K562 (cell line): Measurements from ENCODE around the gene UBE2V1. TPM values are rescaled to one million over a fixed set of nuclear protein-coding genes. Genes with fewer than 3 reads are reported as not detected.

Experiments used
- CAMTA2 ChIP-seq: fragments of 250-450 bp; sonication (Bioruptor Pico); conservative IDR thresholded peaks from 2 replicates; pipeline ENCODE4 v1.5.1; 2022
- MYBL2 ChIP-seq, 2 experiments: fragments of 450-650 bp in 1 of 2; sonication (generic) in 1 of 2; formaldehyde crosslinking in 1 of 2; IDR thresholded peaks; 2 replicates each; pipeline versions ENCODE4 v1.6.1 to v1.8.1; 2017 to 2022; ENCODE audit warnings: borderline replicate concordance in 1 of 2, inconsistent platforms in 1 of 2, low read depth in 1 of 2, mild to moderate bottlenecking in 1 of 2, missing genetic modification reagents in 1 of 2, moderate library complexity in 1 of 2
- NFYB ChIP-seq: IDR thresholded peaks from 2 replicates; pipeline ENCODE4 v1.6.1; 2011; ENCODE audit warnings: mild to moderate bottlenecking, moderate library complexity; ENCODE audit not compliant: insufficient read length; ENCODE audit errors: extremely low read depth
- NR4A1 ChIP-seq, 2 experiments: fragments of 250-450 bp in 1 of 2; fragments of 450-650 bp in 1 of 2; sonication (Bioruptor Pico) in 1 of 2; IDR thresholded peaks; 2 replicates each; pipeline versions ENCODE4 v1.4.0 to v1.6.1; 2016 to 2020; ENCODE audit warnings: mild to moderate bottlenecking in 2 of 2, missing compliant biosample characterization in 1 of 2, missing genetic modification characterization in 1 of 2, moderate library complexity in 1 of 2
- THRAP3 ChIP-seq: fragments of 450-650 bp; IDR thresholded peaks from 2 replicates; pipeline ENCODE4 v1.6.1; 2016; ENCODE audit warnings: mild to moderate bottlenecking, inconsistent platforms, borderline replicate concordance
- polyA plus RNA-seq, 8 experiments: library from polyadenylated mRNA; depleted of rRNA in 4 of 8; stranded (reverse) in 5 of 8; unstranded in 3 of 8; fragments of >200 nt; fragmentation: Nextera tagmentation in 2 of 8; fragmentation: Illumina TruSeq in 1 of 8; extraction: Ambion mirVana in 2 of 8; extraction: Trizol in 1 of 8; gene quantifications; 2 replicates each; pipeline versions ENCODE4 v1.2.1 to v1.2.3, GENCODE V29; 2011 to 2014; ENCODE audit warnings: inconsistent platforms in 1 of 8, missing spikeins in 1 of 8
- total RNA-seq, 7 experiments: library from RNA; depleted of rRNA in 6 of 7; stranded (reverse); fragments of >200 nt in 6 of 7; fragmentation: Illumina TruSeq in 2 of 7; extraction: Trizol in 2 of 7; gene quantifications; 2 replicates each; pipeline versions ENCODE4 v1.2.1 to v1.2.3, GENCODE V29; 2011 to 2021; ENCODE audit warnings: low replicate concordance in 1 of 7
- TF ChIP-seq, protein P1 (sequence below): fragments of 450-650 bp; IDR thresholded peaks from 2 replicates; pipeline ENCODE4 v1.7.0; 2016; ENCODE audit warnings: borderline replicate concordance
- TF ChIP-seq, protein P2 (sequence below): fragments of 200-800 bp; sonication (Bioruptor generic); IDR thresholded peaks from 2 replicates; pipeline ENCODE4 v1.6.1; 2016; ENCODE audit warnings: missing genetic modification characterization, missing compliant biosample characterization
- TF ChIP-seq, protein P3 (sequence below): fragments of 250-450 bp; sonication (Bioruptor Pico); IDR thresholded peaks from 2 replicates; pipeline ENCODE4 v1.5.0; 2021
- TF ChIP-seq, protein P4 (sequence below): fragments of 450-650 bp; formaldehyde crosslinking; IDR thresholded peaks from 2 replicates; pipeline ENCODE4 v1.4.0; 2022; ENCODE audit warnings: missing genetic modification characterization
- TF ChIP-seq, protein P5 (sequence below): fragments of 450-650 bp; conservative IDR thresholded peaks from 2 replicates; pipeline ENCODE4 v1.6.1; 2016; ENCODE audit warnings: missing genetic modification characterization, low read depth, mild to moderate bottlenecking, control low read depth, missing compliant biosample characterization

UBE2V1 gene
- total and polyA plus RNA-seq, 9 of the 15 experiments (the other 6 are each of a cell fraction or from before 2014, with no cell fraction given) = 93.0 to 357 (median 119) TPM

DNA sequence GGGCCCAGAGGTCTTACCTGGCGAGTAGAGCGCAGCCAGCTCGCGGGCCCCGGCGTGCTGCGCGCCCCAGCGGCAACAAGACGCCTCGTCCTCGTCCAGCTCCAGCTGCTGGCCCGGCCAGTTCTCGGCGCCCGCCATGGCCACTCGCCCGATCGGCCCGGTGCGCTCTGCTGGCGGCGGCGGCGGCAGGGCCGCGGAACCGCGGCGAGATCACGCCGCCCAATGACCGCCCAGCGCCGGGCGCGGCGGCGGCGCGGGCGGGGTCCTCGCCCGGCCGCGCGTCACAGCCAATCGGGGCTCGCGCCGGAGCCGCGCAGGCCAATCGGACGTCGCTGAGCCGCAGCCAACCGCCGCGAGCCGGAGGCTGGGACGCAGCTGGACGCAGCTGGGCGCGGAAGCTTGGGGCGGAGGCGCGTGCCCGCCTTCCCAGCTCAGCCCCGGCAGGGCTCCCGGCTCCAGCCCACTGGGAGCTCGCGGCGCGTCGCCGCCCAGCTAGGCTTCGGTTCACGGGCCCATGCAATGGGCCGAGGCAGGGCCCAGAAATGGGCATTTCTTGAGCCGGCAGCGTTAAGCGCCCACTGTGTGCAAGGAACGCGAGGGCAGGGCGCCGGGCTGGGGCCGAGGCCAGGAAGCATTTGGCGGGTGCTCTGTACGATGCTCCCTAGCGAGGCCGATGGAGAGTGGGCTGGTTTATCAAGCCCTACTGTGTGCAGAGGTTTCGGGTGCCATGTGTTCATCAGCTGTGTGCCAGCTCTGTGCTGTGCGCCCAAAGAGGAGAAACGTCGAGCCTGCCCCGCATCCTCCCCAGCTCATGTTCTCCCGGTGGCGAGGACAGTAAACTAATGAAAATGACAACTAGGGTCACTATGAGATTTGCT is 40.8 kb upstream of the UBE2V1 start, which contains the start of gene PEDS1 (continued):
- TF ChIP-seq, protein P1, sequence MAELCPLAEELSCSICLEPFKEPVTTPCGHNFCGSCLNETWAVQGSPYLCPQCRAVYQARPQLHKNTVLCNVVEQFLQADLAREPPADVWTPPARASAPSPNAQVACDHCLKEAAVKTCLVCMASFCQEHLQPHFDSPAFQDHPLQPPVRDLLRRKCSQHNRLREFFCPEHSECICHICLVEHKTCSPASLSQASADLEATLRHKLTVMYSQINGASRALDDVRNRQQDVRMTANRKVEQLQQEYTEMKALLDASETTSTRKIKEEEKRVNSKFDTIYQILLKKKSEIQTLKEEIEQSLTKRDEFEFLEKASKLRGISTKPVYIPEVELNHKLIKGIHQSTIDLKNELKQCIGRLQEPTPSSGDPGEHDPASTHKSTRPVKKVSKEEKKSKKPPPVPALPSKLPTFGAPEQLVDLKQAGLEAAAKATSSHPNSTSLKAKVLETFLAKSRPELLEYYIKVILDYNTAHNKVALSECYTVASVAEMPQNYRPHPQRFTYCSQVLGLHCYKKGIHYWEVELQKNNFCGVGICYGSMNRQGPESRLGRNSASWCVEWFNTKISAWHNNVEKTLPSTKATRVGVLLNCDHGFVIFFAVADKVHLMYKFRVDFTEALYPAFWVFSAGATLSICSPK = no peak
- TF ChIP-seq, protein P2, sequence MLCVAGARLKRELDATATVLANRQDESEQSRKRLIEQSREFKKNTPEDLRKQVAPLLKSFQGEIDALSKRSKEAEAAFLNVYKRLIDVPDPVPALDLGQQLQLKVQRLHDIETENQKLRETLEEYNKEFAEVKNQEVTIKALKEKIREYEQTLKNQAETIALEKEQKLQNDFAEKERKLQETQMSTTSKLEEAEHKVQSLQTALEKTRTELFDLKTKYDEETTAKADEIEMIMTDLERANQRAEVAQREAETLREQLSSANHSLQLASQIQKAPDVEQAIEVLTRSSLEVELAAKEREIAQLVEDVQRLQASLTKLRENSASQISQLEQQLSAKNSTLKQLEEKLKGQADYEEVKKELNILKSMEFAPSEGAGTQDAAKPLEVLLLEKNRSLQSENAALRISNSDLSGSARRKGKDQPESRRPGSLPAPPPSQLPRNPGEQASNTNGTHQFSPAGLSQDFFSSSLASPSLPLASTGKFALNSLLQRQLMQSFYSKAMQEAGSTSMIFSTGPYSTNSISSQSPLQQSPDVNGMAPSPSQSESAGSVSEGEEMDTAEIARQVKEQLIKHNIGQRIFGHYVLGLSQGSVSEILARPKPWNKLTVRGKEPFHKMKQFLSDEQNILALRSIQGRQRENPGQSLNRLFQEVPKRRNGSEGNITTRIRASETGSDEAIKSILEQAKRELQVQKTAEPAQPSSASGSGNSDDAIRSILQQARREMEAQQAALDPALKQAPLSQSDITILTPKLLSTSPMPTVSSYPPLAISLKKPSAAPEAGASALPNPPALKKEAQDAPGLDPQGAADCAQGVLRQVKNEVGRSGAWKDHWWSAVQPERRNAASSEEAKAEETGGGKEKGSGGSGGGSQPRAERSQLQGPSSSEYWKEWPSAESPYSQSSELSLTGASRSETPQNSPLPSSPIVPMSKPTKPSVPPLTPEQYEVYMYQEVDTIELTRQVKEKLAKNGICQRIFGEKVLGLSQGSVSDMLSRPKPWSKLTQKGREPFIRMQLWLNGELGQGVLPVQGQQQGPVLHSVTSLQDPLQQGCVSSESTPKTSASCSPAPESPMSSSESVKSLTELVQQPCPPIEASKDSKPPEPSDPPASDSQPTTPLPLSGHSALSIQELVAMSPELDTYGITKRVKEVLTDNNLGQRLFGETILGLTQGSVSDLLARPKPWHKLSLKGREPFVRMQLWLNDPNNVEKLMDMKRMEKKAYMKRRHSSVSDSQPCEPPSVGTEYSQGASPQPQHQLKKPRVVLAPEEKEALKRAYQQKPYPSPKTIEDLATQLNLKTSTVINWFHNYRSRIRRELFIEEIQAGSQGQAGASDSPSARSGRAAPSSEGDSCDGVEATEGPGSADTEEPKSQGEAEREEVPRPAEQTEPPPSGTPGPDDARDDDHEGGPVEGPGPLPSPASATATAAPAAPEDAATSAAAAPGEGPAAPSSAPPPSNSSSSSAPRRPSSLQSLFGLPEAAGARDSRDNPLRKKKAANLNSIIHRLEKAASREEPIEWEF (CRISPR knock-in tag) = no peak
- TF ChIP-seq, protein P3, sequence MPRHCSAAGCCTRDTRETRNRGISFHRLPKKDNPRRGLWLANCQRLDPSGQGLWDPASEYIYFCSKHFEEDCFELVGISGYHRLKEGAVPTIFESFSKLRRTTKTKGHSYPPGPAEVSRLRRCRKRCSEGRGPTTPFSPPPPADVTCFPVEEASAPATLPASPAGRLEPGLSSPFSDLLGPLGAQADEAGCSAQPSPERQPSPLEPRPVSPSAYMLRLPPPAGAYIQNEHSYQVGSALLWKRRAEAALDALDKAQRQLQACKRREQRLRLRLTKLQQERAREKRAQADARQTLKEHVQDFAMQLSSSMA (CRISPR knock-in tag) = no peak
- TF ChIP-seq, protein P4, sequence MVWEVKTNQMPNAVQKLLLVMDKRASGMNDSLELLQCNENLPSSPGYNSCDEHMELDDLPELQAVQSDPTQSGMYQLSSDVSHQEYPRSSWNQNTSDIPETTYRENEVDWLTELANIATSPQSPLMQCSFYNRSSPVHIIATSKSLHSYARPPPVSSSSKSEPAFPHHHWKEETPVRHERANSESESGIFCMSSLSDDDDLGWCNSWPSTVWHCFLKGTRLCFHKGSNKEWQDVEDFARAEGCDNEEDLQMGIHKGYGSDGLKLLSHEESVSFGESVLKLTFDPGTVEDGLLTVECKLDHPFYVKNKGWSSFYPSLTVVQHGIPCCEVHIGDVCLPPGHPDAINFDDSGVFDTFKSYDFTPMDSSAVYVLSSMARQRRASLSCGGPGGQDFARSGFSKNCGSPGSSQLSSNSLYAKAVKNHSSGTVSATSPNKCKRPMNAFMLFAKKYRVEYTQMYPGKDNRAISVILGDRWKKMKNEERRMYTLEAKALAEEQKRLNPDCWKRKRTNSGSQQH (CRISPR knock-in tag) = no peak
- TF ChIP-seq MYBL2 (IDR thresholded peaks at IDR 0.05; ENCODE audit: low read depth) = no peak
- TF ChIP-seq MYBL2 (CRISPR knock-in tag; IDR thresholded peaks at IDR 0.05; ENCODE audit: borderline replicate concordance) = no peak
- TF ChIP-seq NFYB = peak; percentile 89
- TF ChIP-seq, protein P5, sequence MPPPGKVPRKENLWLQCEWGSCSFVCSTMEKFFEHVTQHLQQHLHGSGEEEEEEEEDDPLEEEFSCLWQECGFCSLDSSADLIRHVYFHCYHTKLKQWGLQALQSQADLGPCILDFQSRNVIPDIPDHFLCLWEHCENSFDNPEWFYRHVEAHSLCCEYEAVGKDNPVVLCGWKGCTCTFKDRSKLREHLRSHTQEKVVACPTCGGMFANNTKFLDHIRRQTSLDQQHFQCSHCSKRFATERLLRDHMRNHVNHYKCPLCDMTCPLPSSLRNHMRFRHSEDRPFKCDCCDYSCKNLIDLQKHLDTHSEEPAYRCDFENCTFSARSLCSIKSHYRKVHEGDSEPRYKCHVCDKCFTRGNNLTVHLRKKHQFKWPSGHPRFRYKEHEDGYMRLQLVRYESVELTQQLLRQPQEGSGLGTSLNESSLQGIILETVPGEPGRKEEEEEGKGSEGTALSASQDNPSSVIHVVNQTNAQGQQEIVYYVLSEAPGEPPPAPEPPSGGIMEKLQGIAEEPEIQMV (tag) = no peak
- peak; percentile 90; the same call in 1 of the 2 replicates for TF ChIP-seq NR4A1 (CRISPR knock-in tag; IDR thresholded peaks at IDR 0.05)
- TF ChIP-seq NR4A1 (tag; IDR thresholded peaks at IDR 0.05) = peak; percentile 56; the same call in 1 of the 2 replicates
- TF ChIP-seq THRAP3 = no peak
- TF ChIP-seq CAMTA2 (CRISPR knock-in tag) = no peak
